Esophagus muscularis mucosa (tissue), 4 donors: ENCODE results near the gene ARHGAP15. TPM values are rescaled to one million over a fixed set of nuclear protein-coding genes. Genes with fewer than 3 reads are reported as not detected.

Experiments
- DNase-seq: peaks from one replicate; pipeline ENCODE4 v3.0.0-alpha.2; 2017; ENCODE audit errors: extremely low spot score
- H3K27ac ChIP-seq, 4 donors: fragments of 200-600 bp; sonication (generic); replicated peaks in 1 of 4; 1 replicate in 3 of 4; 2 replicates in 1 of 4; pipeline ENCODE4 v1.5.1; 2016 to 2019; ENCODE audit warnings: mild to moderate bottlenecking in 1 of 4
- H3K27me3 ChIP-seq, 4 donors: fragments of 200-600 bp; sonication (generic); one replicate each; pipeline versions ENCODE4 v1.5.1 to v1.6.0; 2016 to 2019
- H3K36me3 ChIP-seq, 4 donors: fragments of 200-600 bp; sonication (generic); one replicate each; pipeline ENCODE4 v1.5.1; 2016 to 2019
- H3K4me1 ChIP-seq, 4 donors: fragments of 200-600 bp; sonication (generic); one replicate each; pipeline ENCODE4 v1.5.1; 2016 to 2019
- H3K4me3 ChIP-seq, 4 donors: fragments of 200-600 bp; sonication (generic); 1 replicate in 2 of 4; 2 replicates in 2 of 4; pipeline ENCODE4 v1.5.1; 2016 to 2019; ENCODE audit warnings: mild to moderate bottlenecking in 4 of 4, moderate library complexity in 1 of 4
- H3K9me3 ChIP-seq, 4 donors: fragments of 200-600 bp; sonication (generic); 1 replicate in 3 of 4; 2 replicates in 1 of 4; pipeline ENCODE4 v1.5.1; 2016 to 2019
- EP300 ChIP-seq: sonication (generic); formaldehyde crosslinking; IDR thresholded peaks from one replicate; pipeline ENCODE4 v1.6.1; 2017; ENCODE audit warnings: antibody characterized with exemption
- POLR2A ChIP-seq: fragments of 450-650 bp; IDR thresholded peaks from one replicate; pipeline ENCODE4 v1.6.1; 2017; ENCODE audit warnings: antibody characterized with exemption, moderate library complexity, mild to moderate bottlenecking, low read depth
- POLR2AphosphoS5 ChIP-seq, 2 donors: sonication (generic); formaldehyde crosslinking; IDR thresholded peaks; one replicate each; pipeline ENCODE4 v1.6.1; 2017; ENCODE audit warnings: antibody characterized with exemption in 2 of 2
- WGBS: methylation state at CpG from one replicate; pipeline ENCODE4 v1.1.5; 2018; 5-methylcytosine and 5-hydroxymethylcytosine counted together
- intact Hi-C: fragments of 100-400 bp; cut with DNase I; formaldehyde crosslinking; loops from one replicate; pipeline ENCODE4 v1.15.1; 2023
- total RNA-seq, 4 donors: library from RNA; depleted of rRNA; stranded (reverse); fragments of >200 nt; gene quantifications; one replicate each; pipeline versions ENCODE4 v1.1.0 to v1.2.1, GENCODE V29; 2016
- TF ChIP-seq, protein P1 (sequence below), 3 experiments: fragments of 200-600 bp in 2 of 3; fragments of 450-650 bp in 1 of 3; sonication (generic) in 2 of 3; IDR thresholded peaks; one replicate each; pipeline ENCODE4 v1.5.1; 2017 to 2019; ENCODE audit warnings: antibody characterized with exemption in 3 of 3, mild to moderate bottlenecking in 2 of 3, moderate library complexity in 1 of 3

The ARHGAP15 gene
- total RNA-seq, 4 donors from 2014 or later, result 5.4 to 13.3 (median 7.1) TPM

DNA sequence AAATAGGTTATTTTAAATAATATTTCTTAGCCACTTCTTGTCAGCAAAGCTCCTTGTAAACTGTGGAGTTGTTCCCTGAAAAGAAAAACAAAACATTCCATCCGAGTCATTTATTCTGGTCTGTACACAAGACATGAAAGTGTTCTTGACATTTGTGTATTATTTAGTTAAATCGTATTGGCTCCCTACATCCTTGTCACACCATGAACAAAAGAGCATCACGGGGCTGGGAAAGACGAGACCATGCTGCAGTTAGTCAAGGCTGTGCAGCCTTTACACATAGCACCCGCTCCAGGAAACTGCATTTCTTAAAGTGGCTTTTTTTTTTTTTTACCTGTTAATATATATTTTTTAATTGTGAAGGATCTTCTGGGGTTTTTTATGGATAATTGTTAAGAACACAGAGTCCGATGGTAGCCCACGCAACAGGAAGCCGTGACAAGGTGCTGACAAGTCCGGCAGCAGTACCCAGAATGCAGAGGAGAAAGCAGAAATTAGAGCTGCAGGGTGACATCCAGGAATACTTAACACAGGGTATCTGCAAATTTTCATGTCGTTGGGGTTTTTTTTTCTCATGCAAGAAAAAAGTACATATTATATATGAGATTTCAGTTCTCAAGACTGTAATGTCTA lies 588.4 kb downstream of the ARHGAP15 start:
- intact Hi-C loops, result no loop called here
- Histone ChIP-seq H3K9me3 (no peaks in the 10 kb centered on the region), H3K4me1 (peaks cover 0 to 6% (median 5%) of the 10 kb centered on the region in 4 donors), H3K27me3 (no peaks in the 10 kb centered on the region), H3K4me3 (peak overlapping the region in 2 of 4 donors; percentile 12 to 15), H3K27ac (no peak overlapping the region), H3K36me3 (no peaks in the 10 kb centered on the region)
- no peak for DNase-seq
- TF ChIP-seq POLR2AphosphoS5 (IDR thresholded peaks at IDR 0.05), result no peak
- TF ChIP-seq POLR2A, result no peak
- TF ChIP-seq, protein P1, sequence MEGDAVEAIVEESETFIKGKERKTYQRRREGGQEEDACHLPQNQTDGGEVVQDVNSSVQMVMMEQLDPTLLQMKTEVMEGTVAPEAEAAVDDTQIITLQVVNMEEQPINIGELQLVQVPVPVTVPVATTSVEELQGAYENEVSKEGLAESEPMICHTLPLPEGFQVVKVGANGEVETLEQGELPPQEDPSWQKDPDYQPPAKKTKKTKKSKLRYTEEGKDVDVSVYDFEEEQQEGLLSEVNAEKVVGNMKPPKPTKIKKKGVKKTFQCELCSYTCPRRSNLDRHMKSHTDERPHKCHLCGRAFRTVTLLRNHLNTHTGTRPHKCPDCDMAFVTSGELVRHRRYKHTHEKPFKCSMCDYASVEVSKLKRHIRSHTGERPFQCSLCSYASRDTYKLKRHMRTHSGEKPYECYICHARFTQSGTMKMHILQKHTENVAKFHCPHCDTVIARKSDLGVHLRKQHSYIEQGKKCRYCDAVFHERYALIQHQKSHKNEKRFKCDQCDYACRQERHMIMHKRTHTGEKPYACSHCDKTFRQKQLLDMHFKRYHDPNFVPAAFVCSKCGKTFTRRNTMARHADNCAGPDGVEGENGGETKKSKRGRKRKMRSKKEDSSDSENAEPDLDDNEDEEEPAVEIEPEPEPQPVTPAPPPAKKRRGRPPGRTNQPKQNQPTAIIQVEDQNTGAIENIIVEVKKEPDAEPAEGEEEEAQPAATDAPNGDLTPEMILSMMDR (IDR thresholded peaks at IDR 0.05), result no peak
- no peak for TF ChIP-seq EP300
- 60% methylated on average over 10 of the region's 10 CpGs for WGBS

DNA sequence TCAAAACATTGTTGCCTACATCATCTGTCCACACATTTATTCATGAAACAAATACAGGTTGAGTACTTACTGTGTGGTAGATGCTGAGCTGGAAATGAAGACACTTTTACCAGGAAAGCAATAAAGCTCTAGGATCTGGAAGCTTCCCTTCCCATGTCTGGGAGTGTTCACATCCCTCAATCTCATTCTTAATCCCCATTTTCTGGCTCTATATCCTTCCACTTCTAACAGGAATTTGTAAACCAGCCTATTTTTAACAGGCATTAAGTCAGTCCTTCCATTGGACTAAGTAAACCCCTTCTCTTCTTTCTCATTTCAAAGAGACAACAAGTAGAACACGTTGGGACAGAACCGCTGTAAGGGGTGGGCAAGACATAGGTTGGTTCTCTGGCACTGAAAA lies 589.5 kb downstream of the ARHGAP15 start:
- TF ChIP-seq, protein P1 (IDR thresholded peaks at IDR 0.05), result no peak
- TF ChIP-seq POLR2A, result no peak
- TF ChIP-seq EP300, result no peak
- TF ChIP-seq POLR2AphosphoS5 (IDR thresholded peaks at IDR 0.05), result no peak
- H3K27ac ChIP-seq, result no peak overlapping the region
- H3K27me3 ChIP-seq, result no peaks in the 10 kb centered on the region
- no peak for DNase-seq
- H3K36me3 ChIP-seq, result no peaks in the 10 kb centered on the region
- H3K4me1 ChIP-seq, result peaks cover 0 to 6% (median 5%) of the 10 kb centered on the region in 4 donors
- intact Hi-C loops, result no loop called here
- no peaks in the 10 kb centered on the region for H3K9me3 ChIP-seq
- no peak overlapping the region for H3K4me3 ChIP-seq
- WGBS, result 87% methylated on average over 2 of the region's 2 CpGs

DNA sequence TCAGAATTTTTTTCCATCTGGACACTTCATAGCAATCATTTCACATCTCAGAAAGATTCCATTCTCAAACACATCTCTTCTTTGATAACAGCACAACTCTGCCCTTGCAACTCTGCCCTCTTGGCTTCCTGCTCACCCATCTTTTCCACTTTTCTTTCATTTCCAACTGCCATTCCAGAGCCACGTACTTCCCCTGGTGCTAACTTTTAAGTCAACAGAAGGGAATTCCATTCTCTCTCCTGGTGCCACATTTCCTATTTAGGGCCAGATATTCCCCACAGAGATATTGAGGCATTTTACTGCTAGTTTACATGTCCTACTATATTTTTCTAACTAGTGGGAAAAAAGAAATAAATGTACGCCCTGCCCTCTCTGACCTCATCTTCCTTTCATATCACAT lies 590.2 kb downstream of the ARHGAP15 start:
- no peaks in the 10 kb centered on the region for H3K27me3 ChIP-seq
- no peak for DNase-seq
- TF ChIP-seq, protein P1 (IDR thresholded peaks at IDR 0.05), result no peak
- TF ChIP-seq EP300 (no peak), POLR2A (no peak), POLR2AphosphoS5 (IDR thresholded peaks at IDR 0.05) (no peak)
- H3K4me3 ChIP-seq, result no peak overlapping the region
- intact Hi-C loops, result no loop called here
- H3K4me1 ChIP-seq, result peaks cover 0 to 6% (median 5%) of the 10 kb centered on the region in 4 donors
- H3K36me3 ChIP-seq, result no peaks in the 10 kb centered on the region
- H3K9me3 ChIP-seq, result no peaks in the 10 kb centered on the region
- H3K27ac ChIP-seq, result no peak overlapping the region
- 79% methylated on average over 2 of the region's 2 CpGs for WGBS

DNA sequence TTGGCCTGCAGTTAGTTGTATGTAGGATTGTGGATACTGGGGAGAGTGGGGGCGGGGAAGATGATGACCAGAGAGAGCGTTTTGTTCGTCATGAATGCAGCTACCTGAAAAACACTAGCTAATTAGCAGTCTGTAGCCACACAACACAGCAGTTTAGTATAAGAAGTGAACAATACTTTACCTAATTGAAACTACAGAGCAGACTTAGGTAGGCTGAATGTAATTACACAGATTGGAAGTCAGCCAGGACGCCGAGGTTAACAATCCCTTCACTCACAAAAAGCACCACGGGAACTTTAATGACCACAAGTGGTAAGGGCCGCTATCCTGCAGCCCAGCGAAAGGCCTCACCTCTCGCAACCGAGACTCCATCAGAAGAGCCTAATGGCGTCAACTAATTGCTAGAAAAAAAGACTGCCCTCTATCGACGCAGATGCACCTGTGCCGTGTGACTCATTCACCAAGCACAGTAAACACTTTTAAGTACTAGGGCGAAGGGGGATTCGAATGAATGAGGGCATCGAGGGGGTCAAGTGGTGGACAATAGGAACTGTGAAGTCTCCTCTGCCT lies 591.0 kb downstream of the ARHGAP15 start:
- no peak for DNase-seq
- Histone ChIP-seq H3K27me3 (no peaks in the 10 kb centered on the region), H3K4me1 (peaks cover 0 to 6% (median 5%) of the 10 kb centered on the region in 4 donors), H3K9me3 (no peaks in the 10 kb centered on the region), H3K4me3 (no peak overlapping the region), H3K27ac (no peak overlapping the region), H3K36me3 (no peaks in the 10 kb centered on the region)
- intact Hi-C loops, result no loop called here
- TF ChIP-seq, protein P1 (IDR thresholded peaks at IDR 0.05), result no peak
- TF ChIP-seq POLR2AphosphoS5 (IDR thresholded peaks at IDR 0.05) (no peak), EP300 (no peak), POLR2A (no peak)
- 88% methylated on average over 17 of the region's 17 CpGs for WGBS
